Measurements from ENCODE around the gene GNB1. TPM values are rescaled to one million over a fixed set of nuclear protein-coding genes. Genes with fewer than 3 reads are reported as not detected.
A peak's percentile ranks its signal among the peaks of the same experiment; 100 is the strongest.

The GNB1 gene
- total RNA-seq, 1 donor from 2014 or later, result 97.3 TPM

DNA sequence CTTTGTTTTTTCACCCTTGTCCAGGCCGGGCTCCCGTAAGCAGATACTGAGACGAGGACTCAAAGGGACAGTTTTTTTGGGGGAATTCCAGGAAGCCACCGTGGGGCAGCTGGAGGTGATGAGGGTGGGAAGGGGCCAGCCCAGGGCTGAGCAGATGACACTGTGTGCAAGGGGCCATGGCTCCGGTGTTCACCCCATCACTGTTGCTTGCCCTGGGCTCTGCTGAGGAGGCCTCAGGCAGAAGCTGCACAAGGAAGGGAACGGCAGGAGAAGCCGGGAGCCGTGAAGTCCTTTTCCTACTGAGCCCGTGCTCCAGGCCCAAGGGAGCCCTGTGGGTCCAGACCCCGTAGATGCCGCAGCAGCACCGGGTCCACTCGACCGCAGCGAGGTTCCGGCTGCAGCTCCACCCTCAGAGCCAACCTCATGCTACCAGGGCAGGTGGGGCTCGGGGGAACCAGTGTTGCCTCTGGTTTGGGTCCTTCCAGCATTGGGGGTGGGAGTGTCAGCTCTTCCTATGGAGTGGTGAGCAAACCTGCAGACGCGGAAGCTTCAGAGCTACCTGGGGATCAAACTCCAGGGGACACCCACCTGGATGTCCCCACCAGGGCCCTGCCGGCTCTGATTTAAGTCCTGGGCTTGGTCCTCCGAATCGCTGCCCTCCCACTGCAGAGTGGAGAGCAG, 19.9 kb upstream of the GNB1 start:
- ATAC-seq (no peak), DNase-seq (ENCODE audit: low spot score) (no peak)

DNA sequence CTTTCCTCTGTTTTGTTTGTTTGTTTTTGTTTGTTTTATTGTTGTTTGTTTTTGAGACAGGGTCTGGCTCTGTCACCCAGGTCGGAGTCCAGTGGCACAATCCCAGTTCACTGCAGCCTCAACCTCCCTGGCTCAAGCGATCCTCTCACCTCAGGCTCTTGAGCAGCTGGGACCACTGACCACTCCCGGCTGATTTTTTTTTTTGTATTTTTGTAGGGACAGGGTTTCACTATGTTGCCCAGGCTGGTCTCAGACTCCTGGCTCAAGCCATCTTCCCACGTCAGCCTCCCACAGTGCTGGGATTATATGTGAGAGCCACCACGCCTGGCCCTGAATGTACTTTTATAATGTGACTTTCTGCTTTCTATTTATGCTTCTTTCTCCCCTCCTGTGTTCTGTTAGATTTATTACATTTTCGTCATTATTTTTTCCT, 19.2 kb upstream of the GNB1 start:
- ATAC-seq, result no peak
- DNase-seq (ENCODE audit: low spot score), result no peak

DNA sequence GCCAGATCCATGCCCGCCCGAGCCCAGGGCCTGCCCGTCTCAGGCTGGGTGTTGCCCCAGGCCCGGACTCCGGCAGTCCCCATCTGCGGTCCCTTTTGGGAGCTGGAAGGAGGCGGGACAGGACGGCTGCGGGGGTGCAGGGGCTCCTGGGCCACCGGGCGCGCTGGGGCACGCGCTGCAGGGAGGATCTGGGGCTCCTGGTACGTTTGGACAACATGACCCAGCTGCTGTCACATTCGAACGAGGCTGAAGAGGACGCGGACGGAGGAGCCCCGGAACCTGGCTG, 17.6 kb upstream of the GNB1 start:
- DNase-seq (ENCODE audit: low spot score), result no peak

GRCh38 chr1:1907098-1907736, 16.3 kb upstream of the GNB1 start:
- DNase-seq (ENCODE audit: low spot score) (peak; percentile 59), ATAC-seq (no peak)

More for the DNA sequence above, 17.6 kb upstream of the GNB1 start:
- ATAC-seq, result peak; percentile 13

DNA sequence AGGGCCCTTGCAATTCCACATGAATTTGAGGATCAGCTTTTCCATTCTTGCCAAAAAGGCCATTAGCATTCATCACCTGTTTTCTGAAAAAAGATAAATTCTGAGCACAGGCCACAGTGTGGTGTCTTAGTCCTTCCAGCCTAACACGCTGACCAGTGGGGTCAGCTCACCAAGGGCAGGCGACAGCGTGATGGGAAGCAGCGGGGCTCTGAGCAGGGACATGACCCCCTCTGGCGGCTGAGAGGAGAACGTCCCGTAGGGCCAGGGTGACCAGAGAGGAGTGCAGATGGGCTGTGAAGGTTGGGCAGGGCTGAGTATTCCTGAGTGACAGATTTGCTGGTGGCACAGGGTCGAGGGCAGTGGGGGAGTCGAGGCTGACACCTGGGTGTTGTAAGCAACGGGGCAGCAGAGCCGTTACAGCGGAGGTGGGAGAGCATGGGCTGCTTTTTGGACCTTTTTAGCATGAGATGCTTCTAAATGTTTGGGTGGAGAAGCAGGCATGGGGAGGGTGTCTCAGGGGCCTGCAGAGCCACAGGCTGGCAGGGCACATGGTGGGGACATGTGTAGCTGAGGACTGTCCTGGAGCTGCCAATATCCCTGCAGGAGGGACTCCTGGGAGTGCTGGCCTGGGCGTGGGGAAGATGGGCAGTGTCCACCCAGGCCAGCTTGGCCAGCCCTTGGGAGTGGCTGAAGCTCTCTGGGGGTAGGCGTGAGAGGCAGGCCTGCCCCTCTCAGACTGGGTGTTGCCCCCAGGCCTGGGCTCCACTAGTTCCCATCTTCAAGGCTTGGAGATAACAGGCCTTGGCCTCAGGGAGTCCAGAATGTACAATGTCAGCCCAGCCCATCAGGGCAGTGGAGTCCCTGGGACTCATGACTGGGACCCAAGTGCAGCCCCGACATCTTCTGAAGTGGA, 15.6 kb upstream of the GNB1 start:
- DNase-seq (ENCODE audit: low spot score) (peak; percentile 88), ATAC-seq (peak; percentile 72)

- ATAC-seq, result no peak
- DNase-seq (ENCODE audit: low spot score), result no peak
Measured at GRCh38 chr1:1903224-1903623, 12.3 kb upstream of the GNB1 start.

DNA sequence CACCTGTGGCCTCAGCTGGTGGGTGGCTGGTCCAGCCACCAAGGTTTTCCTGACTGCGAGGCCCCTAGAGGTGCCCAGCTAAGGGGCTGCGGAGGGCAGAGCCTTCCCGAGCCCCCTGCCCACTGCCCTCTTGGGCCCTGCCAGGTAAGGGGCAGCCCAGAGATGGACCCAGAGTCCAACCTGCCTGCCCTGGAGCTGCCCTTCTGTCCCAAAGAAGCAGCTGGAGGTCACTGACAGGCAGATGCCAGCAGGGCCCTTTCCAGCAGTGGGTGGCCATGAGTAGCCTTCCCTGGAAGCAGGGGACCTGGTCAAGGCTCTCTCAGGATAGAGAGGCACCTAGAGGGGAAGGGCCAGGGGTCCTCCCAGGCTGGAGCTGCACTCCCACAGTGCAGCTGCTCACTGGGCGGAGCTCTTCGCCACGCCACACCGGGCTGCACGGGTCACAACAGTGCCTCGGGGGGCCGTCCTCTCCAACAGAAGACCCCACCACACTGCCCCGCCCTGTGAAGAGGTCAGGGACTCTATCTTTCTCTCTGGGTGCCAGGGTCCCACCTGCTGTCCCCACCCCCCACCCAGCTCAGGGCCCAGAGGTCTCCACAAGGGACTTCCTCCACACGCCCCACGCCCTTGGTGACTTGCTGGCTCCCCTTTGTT, 10.9 kb upstream of the GNB1 start:
- DNase-seq (ENCODE audit: low spot score) (no peak), ATAC-seq (no peak)

- ATAC-seq (no peak), DNase-seq (ENCODE audit: low spot score) (no peak)
Measured at GRCh38 chr1:1900883-1901640, 10.2 kb upstream of the GNB1 start.

- DNase-seq (ENCODE audit: low spot score) (no peak), ATAC-seq (no peak)
Measured at GRCh38 chr1:1899967-1900327, 9.1 kb upstream of the GNB1 start.

GRCh38 chr1:1899266-1899966, 8.5 kb upstream of the GNB1 start:
- peak; percentile 19 for ATAC-seq
- no peak for DNase-seq (ENCODE audit: low spot score)

DNA sequence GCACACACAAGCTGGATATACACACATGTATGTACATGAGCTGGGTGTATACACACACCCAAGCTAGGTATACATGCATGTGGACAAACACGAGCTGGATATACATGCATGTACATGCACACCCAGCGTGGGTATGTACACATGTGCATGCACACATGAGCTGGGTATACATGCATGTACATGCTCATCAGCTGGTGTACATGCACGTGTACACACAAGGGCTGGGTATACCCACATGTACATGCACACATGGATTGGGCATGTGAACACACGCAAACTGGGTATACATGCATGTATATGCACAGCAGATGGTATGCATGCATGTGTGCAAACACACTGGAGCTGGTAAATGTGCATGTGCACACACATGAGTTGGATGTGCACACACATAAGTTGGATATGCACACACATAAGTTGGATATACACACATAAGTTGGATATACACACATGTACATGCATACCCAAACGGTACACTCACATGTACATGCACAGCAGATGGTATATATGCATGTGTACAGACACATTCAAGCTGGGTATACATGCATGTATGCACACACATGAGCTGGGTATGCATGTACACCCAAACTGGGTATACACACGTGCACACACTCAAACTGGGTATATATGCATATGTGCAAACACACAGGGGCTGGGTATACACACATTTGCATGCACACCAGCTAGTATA, 7.5 kb upstream of the GNB1 start:
- ATAC-seq (no peak), DNase-seq (ENCODE audit: low spot score) (no peak)

- DNase-seq (ENCODE audit: low spot score) (no peak), ATAC-seq (no peak)
Measured at GRCh38 chr1:1895456-1896336, 4.8 kb upstream of the GNB1 start.

GRCh38 chr1:1895060-1895418, 4.2 kb upstream of the GNB1 start:
- DNase-seq (ENCODE audit: low spot score), result no peak
- ATAC-seq, result no peak

DNA sequence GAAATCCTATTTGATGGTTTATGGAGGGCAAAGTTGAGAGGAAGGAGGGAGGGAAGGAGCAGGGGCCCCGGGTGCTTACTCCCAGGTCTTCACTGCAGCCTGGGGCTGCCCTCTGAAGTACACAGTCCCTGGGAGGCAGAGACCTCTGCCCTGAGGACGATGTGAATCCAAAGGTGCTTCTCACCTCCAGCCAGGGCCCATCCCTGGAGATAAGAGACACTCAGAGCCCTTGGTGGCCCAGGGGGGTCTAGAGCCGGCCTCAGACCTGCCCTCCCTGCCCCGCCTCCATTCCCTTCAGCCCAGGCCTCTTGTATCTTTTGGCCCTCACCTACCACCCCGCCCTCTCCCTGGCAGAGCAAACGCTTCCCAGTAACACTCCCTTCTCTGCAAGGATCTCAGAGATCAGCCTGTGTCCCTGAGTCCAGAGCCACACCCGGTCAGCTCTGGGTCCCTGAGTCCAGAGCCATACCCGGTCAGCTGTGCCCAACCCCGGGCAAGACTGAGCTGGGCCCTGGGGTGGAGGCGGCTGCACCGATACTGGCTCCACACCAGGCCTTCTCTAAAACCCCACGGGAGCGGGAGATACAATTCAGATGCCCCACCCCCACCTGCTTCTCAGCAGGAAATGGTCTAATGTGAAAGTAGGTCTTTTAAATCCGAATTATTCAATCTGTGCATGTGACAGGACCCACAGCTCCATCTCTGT, 3.6 kb upstream of the GNB1 start:
- peak; percentile 67 for DNase-seq (ENCODE audit: low spot score)
- ATAC-seq, result peak; percentile 42

DNA sequence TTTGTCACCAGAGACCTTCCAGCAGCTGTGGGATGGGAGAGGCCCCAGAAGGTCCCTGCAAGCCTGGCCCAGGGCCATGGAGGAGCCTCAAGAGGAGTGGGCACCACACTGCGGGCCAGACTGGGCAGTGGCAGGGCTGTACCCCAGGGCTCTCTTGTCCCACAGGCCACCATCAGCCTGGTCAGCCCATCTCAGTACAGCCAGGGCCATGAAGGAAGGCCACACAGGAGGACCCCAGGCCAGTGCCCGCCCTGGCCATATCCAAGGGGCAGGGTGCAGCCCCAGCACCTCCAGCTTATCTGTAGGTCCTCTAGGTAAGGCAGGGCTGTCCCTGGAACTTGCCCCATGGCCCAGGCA, 3.1 kb upstream of the GNB1 start:
- DNase-seq (ENCODE audit: low spot score) (no peak), ATAC-seq (no peak)

DNA sequence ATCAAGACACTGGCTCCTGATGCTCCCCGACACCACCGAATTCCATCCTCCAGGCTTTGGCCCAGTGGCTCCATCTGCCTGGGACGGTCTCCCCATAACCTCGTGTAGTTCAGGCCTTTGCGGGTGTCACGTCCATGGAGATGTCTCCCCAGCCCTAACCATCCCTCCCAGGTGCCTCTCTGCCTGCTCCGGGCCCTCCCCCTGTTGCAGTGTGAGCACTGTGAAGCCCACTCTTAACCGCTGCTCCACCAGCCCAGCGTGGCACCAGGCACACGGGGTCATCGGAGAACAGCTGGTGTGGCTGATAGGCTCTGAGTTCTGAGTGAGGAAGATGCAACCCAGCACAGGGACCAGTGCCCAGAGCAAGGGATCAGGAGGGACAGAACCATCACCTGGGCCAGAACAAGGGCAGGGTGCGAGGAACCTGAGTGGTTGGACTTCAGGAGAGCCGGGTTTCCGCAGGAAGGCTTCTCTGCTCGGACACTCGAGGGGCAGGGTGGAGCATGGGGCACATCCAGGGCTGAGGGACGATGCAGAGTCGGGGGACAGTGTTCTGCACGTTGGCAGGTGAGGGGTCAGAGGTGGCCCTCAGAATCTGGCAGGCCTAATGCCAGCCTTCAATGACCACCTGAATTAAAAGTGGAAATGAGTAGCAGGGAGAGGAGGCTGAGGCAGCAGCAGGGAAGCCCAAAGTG, 2.6 kb upstream of the GNB1 start:
- DNase-seq (ENCODE audit: low spot score) (no peak), ATAC-seq (no peak)

- ATAC-seq (no peak), DNase-seq (ENCODE audit: low spot score) (no peak)
Measured at GRCh38 chr1:1892763-1893120, 1.9 kb upstream of the GNB1 start.
